Activated T-cell treated with anti-CD3 and anti-CD28 coated beads, Interleukin-2, amount 50 U/mL, for 72 hours (primary cell): ENCODE measurements around the gene RFC5. TPM values are rescaled to one million over a fixed set of nuclear protein-coding genes. Genes with fewer than 3 reads are reported as not detected.
"Not testable (repeated sequence)": the region's sequence is repeated elsewhere in the genome, so short reads cannot be mapped to it uniquely, and the experiment has no call there.

ENCODE experiments used
- ATAC-seq, 2 donors: fragments of 150-1000 bp; cut with Tn5 transposase; replicated peaks in 1 of 2; 2 replicates each; pipeline ENCODE4 v1.10.0; 2021; ENCODE audit warnings: moderate library complexity in 2 of 2, mild to moderate bottlenecking in 1 of 2
- DNase-seq, 2 donors: peaks; one replicate each; pipeline ENCODE4 v3.0.0; 2021 to 2022; ENCODE audit warnings: mixed read lengths in 1 of 2
- H3K27ac Mint-ChIP-seq: one replicate; pipeline ENCODE4 v1.8.0; 2022; ENCODE audit warnings: mild to moderate bottlenecking, moderate library complexity, mixed read lengths
- H3K27me3 Mint-ChIP-seq: one replicate; pipeline ENCODE4 v1.8.0; 2022; ENCODE audit warnings: low read depth, mixed read lengths
- H3K36me3 Mint-ChIP-seq, 2 donors: one replicate each; pipeline ENCODE4 v1.8.0; 2022; ENCODE audit warnings: mixed read lengths in 2 of 2, mild to moderate bottlenecking in 1 of 2; ENCODE audit not compliant: insufficient read depth in 2 of 2
- H3K4me1 Mint-ChIP-seq: one replicate; pipeline ENCODE4 v1.8.0; 2022; ENCODE audit warnings: low read depth, mixed read lengths
- H3K4me3 Mint-ChIP-seq, 2 donors: one replicate each; pipeline ENCODE4 v1.8.0; 2022; ENCODE audit warnings: mild to moderate bottlenecking in 2 of 2, mixed read lengths in 2 of 2, moderate library complexity in 2 of 2
- H3K9me3 Mint-ChIP-seq, 2 donors: one replicate each; pipeline ENCODE4 v1.8.0; 2022; ENCODE audit warnings: mixed read lengths in 2 of 2
- total RNA-seq, 2 donors: library from RNA; stranded (reverse); gene quantifications; one replicate each; pipeline ENCODE4 v1.2.3, GENCODE V29; 2022

Gene RFC5
- total RNA-seq, 2 donors from 2014 or later = 43.3 to 56.6 TPM

DNA sequence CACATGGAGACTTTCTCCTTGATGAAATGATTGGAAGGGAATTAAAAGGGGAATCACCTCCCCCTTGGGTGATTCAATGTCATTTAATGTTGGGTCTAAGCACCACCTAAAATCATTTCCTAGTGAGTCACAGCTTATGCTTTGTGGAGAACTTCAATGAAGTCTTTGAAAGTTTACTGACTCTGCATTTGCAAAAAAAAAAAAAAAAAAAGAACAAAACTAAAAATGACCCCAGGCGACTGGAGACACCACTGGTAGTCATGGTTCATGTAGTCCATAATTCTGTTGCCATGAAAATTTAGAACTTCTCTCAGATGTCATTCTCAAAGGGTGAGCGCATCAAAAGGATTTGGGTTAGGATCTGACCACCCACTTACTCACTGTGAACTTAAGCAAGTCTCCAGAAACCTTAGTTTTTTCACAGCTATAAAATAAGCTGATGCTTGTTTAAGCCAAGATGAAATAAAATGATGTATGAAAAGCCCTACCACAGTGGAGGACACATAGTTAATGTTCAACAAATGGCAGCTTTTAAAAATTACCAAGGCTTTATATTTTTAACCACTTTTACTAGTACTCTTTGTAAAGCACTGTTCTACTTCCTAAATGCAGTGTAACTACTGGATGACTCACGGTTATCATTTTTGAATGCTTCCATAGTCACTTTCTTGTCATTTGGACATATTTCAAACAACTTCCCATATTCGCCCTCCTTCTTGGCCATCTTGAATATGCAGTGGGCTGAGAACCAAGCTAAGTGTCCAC lies 29.6 kb upstream of the RFC5 start:
- Mint-ChIP-seq H3K36me3 (peaks cover 0 to 2% of the 10 kb centered on the region in 2 donors), H3K4me3 (no peak overlapping the region), H3K27me3 (peaks cover 12% of the 10 kb centered on the region), H3K4me1 (peaks cover 13% of the 10 kb centered on the region), H3K27ac (no peak overlapping the region), H3K9me3 (peaks cover 2 to 4% of the 10 kb centered on the region in 2 donors)
- peak; percentile 64 to 82 for ATAC-seq
- DNase-seq = no peak

- Mint-ChIP-seq H3K9me3 (peaks cover 8 to 9% of the 10 kb centered on the region in 2 donors), H3K27ac (peak overlapping the region; percentile 3), H3K27me3 (peaks cover 22% of the 10 kb centered on the region), H3K36me3 (peaks cover 3 to 7% of the 10 kb centered on the region in 2 donors), H3K4me3 (peak overlapping the region in 1 of 2 donors; percentile 2), H3K4me1 (peaks cover 8% of the 10 kb centered on the region)
- ATAC-seq (peak; percentile 55 to 85), DNase-seq (no peak)
These were observed 21.7 kb upstream of the RFC5 start for GRCh38 chr12:117994551-117995438.

DNA sequence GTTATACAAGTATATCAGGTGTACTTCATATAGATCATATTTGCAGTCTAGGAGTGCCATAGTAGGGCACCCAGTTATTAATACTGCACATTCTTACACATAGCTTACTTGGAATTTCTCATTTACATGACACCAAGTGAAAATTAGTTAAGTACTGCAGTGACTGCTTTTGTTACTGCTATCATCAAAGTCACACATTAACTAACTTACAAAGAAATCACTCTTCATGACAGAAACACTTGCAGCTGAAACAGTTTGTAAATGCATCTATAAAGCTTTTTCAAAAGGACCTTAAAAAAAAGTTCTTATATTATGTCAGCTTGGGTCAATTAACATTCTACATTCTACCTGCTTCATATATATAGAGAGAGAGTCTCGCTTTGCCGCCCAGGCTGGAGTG lies 17.8 kb upstream of the RFC5 start:
- Mint-ChIP-seq H3K27ac (no peak overlapping the region), H3K4me1 (peaks cover 13% of the 10 kb centered on the region), H3K36me3 (peaks cover 5 to 9% of the 10 kb centered on the region in 2 donors), H3K4me3 (no peak overlapping the region), H3K27me3 (peaks cover 11% of the 10 kb centered on the region), H3K9me3 (peaks cover 9 to 12% of the 10 kb centered on the region in 2 donors)
- no peak for DNase-seq
- no peak for ATAC-seq

- DNase-seq, H3K4me3 Mint-ChIP-seq, H3K36me3 Mint-ChIP-seq, H3K27me3 Mint-ChIP-seq, H3K4me1 Mint-ChIP-seq, ATAC-seq, H3K9me3 Mint-ChIP-seq, H3K27ac Mint-ChIP-seq: not testable (repeated sequence)
These were observed 16.7 kb upstream of the RFC5 start for GRCh38 chr12:117999806-118000205.

- Mint-ChIP-seq H3K27me3 (no peaks in the 10 kb centered on the region), H3K36me3 (peaks cover 0 to 5% of the 10 kb centered on the region in 2 donors), H3K9me3 (peaks cover 0 to 4% of the 10 kb centered on the region in 2 donors), H3K4me3 (no peak overlapping the region), H3K27ac (no peak overlapping the region), H3K4me1 (peaks cover under 1% of the 10 kb centered on the region)
- DNase-seq (no peak), ATAC-seq (no peak)
These were observed 5.6 kb upstream of the RFC5 start for GRCh38 chr12:118010903-118011302.

- Mint-ChIP-seq H3K36me3 (peaks cover under 1 to 5% of the 10 kb centered on the region in 2 donors), H3K27me3 (no peaks in the 10 kb centered on the region), H3K27ac (no peak overlapping the region), H3K4me3 (no peak overlapping the region), H3K4me1 (peaks cover 5% of the 10 kb centered on the region), H3K9me3 (peaks cover 0 to 4% of the 10 kb centered on the region in 2 donors)
- DNase-seq (no peak), ATAC-seq (no peak)
These were observed 5.1 kb upstream of the RFC5 start for GRCh38 chr12:118011377-118011776.

- H3K27me3 Mint-ChIP-seq = no peaks in the 10 kb centered on the region
- peaks cover 7% of the 10 kb centered on the region for H3K4me1 Mint-ChIP-seq
- H3K27ac Mint-ChIP-seq = no peak overlapping the region
- peaks cover 0 to 4% of the 10 kb centered on the region in 2 donors for H3K9me3 Mint-ChIP-seq
- no peak overlapping the region for H3K4me3 Mint-ChIP-seq
- no peak for ATAC-seq
- peaks cover 2 to 5% of the 10 kb centered on the region in 2 donors for H3K36me3 Mint-ChIP-seq
- DNase-seq = no peak
These were observed 4.5 kb upstream of the RFC5 start for GRCh38 chr12:118011961-118012360.

DNA sequence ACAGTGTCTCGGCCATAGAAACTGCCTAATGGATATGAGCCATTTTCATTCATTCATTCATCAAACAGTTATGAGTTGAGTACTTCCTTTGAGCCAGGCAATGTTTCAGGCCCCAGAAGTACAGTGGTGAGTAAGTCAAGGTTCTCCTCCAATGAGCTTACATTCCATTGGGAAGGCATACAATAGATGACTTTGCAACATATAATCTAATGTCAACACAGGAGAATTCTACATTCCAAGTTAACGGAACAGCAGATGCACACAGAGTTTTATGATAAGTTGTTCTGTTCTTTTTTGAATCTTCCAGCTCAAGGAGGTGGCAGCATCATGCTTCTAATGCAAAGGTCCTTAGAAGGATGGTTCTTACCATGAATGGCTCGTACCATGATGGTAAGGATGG lies 3.2 kb upstream of the RFC5 start:
- no peaks in the 10 kb centered on the region for H3K27me3 Mint-ChIP-seq
- H3K27ac Mint-ChIP-seq = no peak overlapping the region
- no peak for DNase-seq
- no peak overlapping the region for H3K4me3 Mint-ChIP-seq
- peaks cover 5 to 7% of the 10 kb centered on the region in 2 donors for H3K36me3 Mint-ChIP-seq
- H3K4me1 Mint-ChIP-seq = peaks cover 20% of the 10 kb centered on the region
- peaks cover 0 to 4% of the 10 kb centered on the region in 2 donors for H3K9me3 Mint-ChIP-seq
- no peak for ATAC-seq

DNA sequence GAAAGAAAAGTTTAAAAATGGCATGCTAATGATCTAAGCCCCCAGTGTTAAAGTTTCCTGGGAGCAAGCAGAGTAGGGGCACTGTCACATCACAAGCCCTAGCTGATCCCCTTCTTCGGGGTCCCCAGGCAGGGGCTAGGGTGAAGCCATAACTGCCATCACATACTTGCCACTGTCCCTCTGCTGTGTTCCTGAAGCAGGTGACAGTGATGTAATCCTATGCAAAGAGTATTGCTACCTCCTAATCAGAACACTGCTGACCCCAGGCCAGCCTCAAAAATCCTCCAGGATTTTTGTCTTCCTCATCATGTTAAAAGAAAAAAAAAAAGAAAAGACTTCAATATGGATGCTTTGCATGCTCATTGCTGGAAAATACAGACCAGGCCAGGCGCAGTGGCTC lies 1.2 kb upstream of the RFC5 start:
- H3K9me3 Mint-ChIP-seq = peaks cover 0 to 4% of the 10 kb centered on the region in 2 donors
- H3K4me1 Mint-ChIP-seq = peaks cover 37% of the 10 kb centered on the region
- no peaks in the 10 kb centered on the region for H3K27me3 Mint-ChIP-seq
- ATAC-seq (no peak), DNase-seq (no peak)
- peaks cover 9 to 10% of the 10 kb centered on the region in 2 donors for H3K36me3 Mint-ChIP-seq
- no peak overlapping the region for H3K27ac Mint-ChIP-seq
- peak overlapping the region in 1 of 2 donors; percentile 36 for H3K4me3 Mint-ChIP-seq

GRCh38 chr12:118015944-118016343 lies 559 bp upstream of the RFC5 start:
- DNase-seq (no peak), ATAC-seq (no peak)
- Mint-ChIP-seq H3K27me3 (no peaks in the 10 kb centered on the region), H3K36me3 (peaks cover 9 to 16% of the 10 kb centered on the region in 2 donors), H3K27ac (no peak overlapping the region), H3K4me3 (peak overlapping the region; percentile 93 to 98), H3K4me1 (peaks cover 42% of the 10 kb centered on the region), H3K9me3 (peaks cover 0 to 4% of the 10 kb centered on the region in 2 donors)

DNA sequence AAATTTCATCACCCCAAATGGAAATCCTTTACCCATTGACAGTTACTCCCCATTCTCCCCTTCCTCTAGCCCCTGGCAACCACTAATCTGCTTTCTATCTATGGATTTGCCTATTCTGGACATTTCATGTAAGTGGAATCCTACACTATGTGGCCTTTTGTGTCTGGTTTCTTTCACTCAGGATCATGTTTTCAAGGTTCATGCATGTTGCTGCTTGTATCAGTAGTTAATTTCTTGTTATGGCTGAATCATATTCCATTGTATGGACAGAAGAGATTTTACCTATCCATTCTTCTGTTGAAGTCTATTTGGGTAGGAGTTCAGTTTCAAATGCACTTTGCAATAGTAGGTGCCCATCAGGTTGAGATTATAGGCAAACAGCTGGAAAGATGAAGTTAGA lies 1.4 kb downstream of the RFC5 start:
- Mint-ChIP-seq H3K9me3 (peaks cover 0 to 4% of the 10 kb centered on the region in 2 donors), H3K4me3 (peak overlapping the region; percentile 93 to 98), H3K36me3 (peaks cover 14 to 27% of the 10 kb centered on the region in 2 donors), H3K27me3 (no peaks in the 10 kb centered on the region), H3K4me1 (peaks cover 47% of the 10 kb centered on the region), H3K27ac (peak overlapping the region; percentile 8)
- ATAC-seq = no peak
- DNase-seq = no peak

DNA sequence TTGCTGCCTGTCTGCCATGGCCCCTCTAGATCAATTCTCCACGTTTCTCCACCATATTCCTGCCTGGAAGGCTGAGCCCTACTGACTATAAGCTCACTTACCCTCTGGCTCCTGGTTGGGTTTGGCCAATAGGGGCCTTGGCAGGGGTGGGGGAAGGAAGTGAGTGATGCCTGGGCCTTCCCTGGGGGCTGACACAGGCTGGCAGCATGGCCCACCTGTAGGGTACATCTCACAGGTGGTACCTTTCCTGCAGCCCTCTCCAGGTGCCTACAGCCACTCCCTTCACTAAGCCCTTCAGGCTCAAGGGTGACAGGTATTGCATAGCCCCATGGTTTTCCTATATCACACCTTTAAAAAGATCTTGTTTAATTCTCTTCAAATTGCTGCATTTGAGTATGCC lies 3.5 kb downstream of the RFC5 start:
- Mint-ChIP-seq H3K9me3 (no peaks in the 10 kb centered on the region), H3K27me3 (no peaks in the 10 kb centered on the region), H3K4me3 (no peak overlapping the region), H3K27ac (no peak overlapping the region), H3K4me1 (peaks cover 47% of the 10 kb centered on the region), H3K36me3 (peaks cover 20 to 25% of the 10 kb centered on the region in 2 donors)
- no peak for DNase-seq
- no peak for ATAC-seq

DNA sequence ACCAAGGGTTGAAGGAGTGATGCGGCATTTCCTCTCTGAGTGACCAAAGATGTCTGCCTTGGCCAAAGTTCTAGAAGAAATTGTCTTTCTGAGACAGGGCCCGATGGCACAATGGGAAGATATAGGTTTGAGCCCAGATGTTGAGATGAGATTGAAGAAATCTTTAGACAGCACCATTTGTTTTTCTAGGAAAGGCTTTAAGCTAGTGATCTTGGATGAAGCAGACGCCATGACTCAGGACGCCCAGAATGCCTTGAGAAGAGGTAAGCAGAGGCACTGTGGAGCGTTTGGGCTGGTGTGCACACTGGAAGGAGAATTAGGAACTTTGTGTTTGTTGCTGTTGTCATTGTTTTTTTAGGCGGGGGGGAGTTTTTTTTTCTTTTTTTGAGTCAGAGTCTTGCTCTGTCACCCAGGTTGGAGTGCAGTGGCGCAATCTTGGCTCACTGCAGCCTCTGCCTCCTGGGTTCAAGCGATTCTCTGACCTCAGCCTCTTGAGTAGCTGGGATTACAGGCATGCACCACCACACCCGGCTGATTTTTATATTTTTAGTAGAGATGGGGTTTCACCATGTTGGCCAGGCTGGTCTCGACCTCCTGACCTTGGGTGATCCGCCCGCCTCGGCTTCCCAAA lies 5.7 kb downstream of the RFC5 start:
- not testable (repeated sequence) for H3K27me3 Mint-ChIP-seq, ATAC-seq, H3K4me3 Mint-ChIP-seq, H3K9me3 Mint-ChIP-seq, DNase-seq
- Mint-ChIP-seq H3K4me1 (peaks cover 38% of the 10 kb centered on the region), H3K36me3 (peaks cover 22 to 36% of the 10 kb centered on the region in 2 donors), H3K27ac (peak overlapping the region; percentile 17)
